ENCODE measurements around the gene SPDYE4.

Gene SPDYE4

GRCh38 chr17:8789743-8790142 lies 31.4 kb upstream of the SPDYE4 start:
- intact Hi-C loops (cut with DNase I) = no loop called here
- no peak for DNase-seq

- DNase-seq = no peak
- intact Hi-C loops (cut with DNase I) = no loop called here
These were observed 30.7 kb upstream of the SPDYE4 start for GRCh38 chr17:8788998-8789397.

- intact Hi-C loops (cut with DNase I) = no loop called here
- DNase-seq = peak; percentile 36 to 89 (median 78)
These were observed 27.4 kb upstream of the SPDYE4 start for GRCh38 chr17:8785547-8786413.

GRCh38 chr17:8782176-8782575 lies 23.8 kb upstream of the SPDYE4 start:
- peak in 1 of 42 donors; percentile 3 for DNase-seq
- intact Hi-C loops (cut with DNase I) = no loop called here

GRCh38 chr17:8781776-8782175 lies 23.4 kb upstream of the SPDYE4 start:
- no peak for DNase-seq
- intact Hi-C loops (cut with DNase I) = no loop called here

GRCh38 chr17:8776881-8777280 lies 18.5 kb upstream of the SPDYE4 start:
- no peak for DNase-seq

GRCh38 chr17:8776248-8776647 lies 17.9 kb upstream of the SPDYE4 start:
- no peak for DNase-seq
- intact Hi-C loops (cut with DNase I) = no loop called here

More at GRCh38 chr17:8776881-8777280, 18.5 kb upstream of the SPDYE4 start:
- intact Hi-C loops (cut with DNase I) = no loop called here

GRCh38 chr17:8766731-8767130 lies 8.4 kb upstream of the SPDYE4 start:
- no peak for DNase-seq
- intact Hi-C loops (cut with DNase I) = no loop called here

GRCh38 chr17:8762012-8762411 lies 3.7 kb upstream of the SPDYE4 start:
- peak in 1 of 42 donors; percentile 20 for DNase-seq
- intact Hi-C loops (cut with DNase I) = no loop called here

- peak in 1 of 42 donors; percentile 10 for DNase-seq
- intact Hi-C loops (cut with DNase I) = no loop called here
These were observed 1.2 kb downstream of the SPDYE4 start for GRCh38 chr17:8757189-8757588.

GRCh38 chr17:8755590-8756255 lies 2.6 kb downstream of the SPDYE4 start:
- peak in 1 of 42 donors; percentile 31 for DNase-seq
- intact Hi-C loops (cut with DNase I) = no loop called here

- DNase-seq = peak in 1 of 42 donors; percentile 10
These were observed 3.5 kb downstream of the SPDYE4 start for GRCh38 chr17:8754890-8755289.

GRCh38 chr17:8753976-8754440 lies 4.3 kb downstream of the SPDYE4 start:
- DNase-seq = peak in 1 of 42 donors; percentile 20
- intact Hi-C loops (cut with DNase I) = no loop called here

More at GRCh38 chr17:8754890-8755289, 3.5 kb downstream of the SPDYE4 start:
- intact Hi-C loops (cut with DNase I) = no loop called here

GRCh38 chr17:8753136-8753975 lies 5.0 kb downstream of the SPDYE4 start:
- intact Hi-C loops (cut with DNase I) = no loop called here
- peak in 4 of 42 donors; percentile 2 to 26 (median 13) for DNase-seq

- intact Hi-C loops (cut with DNase I) = no loop called here
- peak in 2 of 42 donors; percentile 10 to 13 for DNase-seq
These were observed 8.7 kb downstream of the SPDYE4 start for GRCh38 chr17:8749616-8750015.

- no peak for DNase-seq
- intact Hi-C loops (cut with DNase I) = loop anchor here (2.0 kb wide), 1 partner anchor 337 kb away; no protein-coding TSS in a partner anchor
These were observed 10.6 kb downstream of the SPDYE4 start for GRCh38 chr17:8747742-8748141.

- peak in 1 of 42 donors; percentile 45 for DNase-seq
- intact Hi-C loops (cut with DNase I) = loop anchor here (2.0 kb wide), 1 partner anchor 336 kb away; no protein-coding TSS in a partner anchor
These were observed 11.7 kb downstream of the SPDYE4 start for GRCh38 chr17:8746501-8747236.

Data from head of caudate nucleus (tissue), 42 donors.